Prostate gland (tissue), 2 donors: Measurements from ENCODE around the gene PCDHB15.

ENCODE experiments used
- CTCF ChIP-seq, 4 experiments: fragments of 200-600 bp in 2 of 4; fragments of 450-650 bp in 2 of 4; sonication (generic) in 2 of 4; IDR thresholded peaks; 1 replicate in 3 of 4; 2 replicates in 1 of 4; pipeline ENCODE4 v1.5.1; 2016 to 2019; ENCODE audit warnings: antibody characterized with exemption in 4 of 4, mild to moderate bottlenecking in 2 of 4, moderate library complexity in 2 of 4
- POLR2A ChIP-seq: fragments of 450-650 bp; IDR thresholded peaks from one replicate; pipeline ENCODE4 v1.6.1; 2016; ENCODE audit warnings: antibody characterized with exemption, mild to moderate bottlenecking

DNA sequence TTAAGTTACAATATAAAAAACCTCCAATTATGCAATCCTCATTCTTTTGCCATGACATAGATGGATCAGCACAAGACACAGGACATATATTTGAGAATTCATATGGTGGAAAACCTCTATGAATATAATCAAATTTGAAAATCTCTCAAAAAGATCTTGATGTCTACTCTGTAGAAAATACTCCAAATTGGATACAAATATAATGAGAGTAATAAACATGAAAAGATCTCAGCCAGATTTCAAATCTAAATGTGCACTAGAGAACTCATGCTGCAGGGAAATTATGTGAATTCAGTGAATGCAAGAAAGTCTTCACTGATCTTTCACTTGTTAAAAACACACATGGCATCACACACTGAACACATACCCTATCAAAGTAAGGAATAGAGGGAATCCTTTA lies 13.8 kb downstream of the PCDHB15 start:
- TF ChIP-seq CTCF (IDR thresholded peaks at IDR 0.05) (no peak), POLR2A (no peak)
